ENCODE data around the gene VSTM4. TPM values are rescaled to one million over a fixed set of nuclear protein-coding genes. Genes with fewer than 3 reads are reported as not detected.

VSTM4 gene
- total and polyA plus RNA-seq, 2 experiments from 2014 or later = 0.21 to 0.66 TPM

- TF ChIP-seq, protein P1, sequence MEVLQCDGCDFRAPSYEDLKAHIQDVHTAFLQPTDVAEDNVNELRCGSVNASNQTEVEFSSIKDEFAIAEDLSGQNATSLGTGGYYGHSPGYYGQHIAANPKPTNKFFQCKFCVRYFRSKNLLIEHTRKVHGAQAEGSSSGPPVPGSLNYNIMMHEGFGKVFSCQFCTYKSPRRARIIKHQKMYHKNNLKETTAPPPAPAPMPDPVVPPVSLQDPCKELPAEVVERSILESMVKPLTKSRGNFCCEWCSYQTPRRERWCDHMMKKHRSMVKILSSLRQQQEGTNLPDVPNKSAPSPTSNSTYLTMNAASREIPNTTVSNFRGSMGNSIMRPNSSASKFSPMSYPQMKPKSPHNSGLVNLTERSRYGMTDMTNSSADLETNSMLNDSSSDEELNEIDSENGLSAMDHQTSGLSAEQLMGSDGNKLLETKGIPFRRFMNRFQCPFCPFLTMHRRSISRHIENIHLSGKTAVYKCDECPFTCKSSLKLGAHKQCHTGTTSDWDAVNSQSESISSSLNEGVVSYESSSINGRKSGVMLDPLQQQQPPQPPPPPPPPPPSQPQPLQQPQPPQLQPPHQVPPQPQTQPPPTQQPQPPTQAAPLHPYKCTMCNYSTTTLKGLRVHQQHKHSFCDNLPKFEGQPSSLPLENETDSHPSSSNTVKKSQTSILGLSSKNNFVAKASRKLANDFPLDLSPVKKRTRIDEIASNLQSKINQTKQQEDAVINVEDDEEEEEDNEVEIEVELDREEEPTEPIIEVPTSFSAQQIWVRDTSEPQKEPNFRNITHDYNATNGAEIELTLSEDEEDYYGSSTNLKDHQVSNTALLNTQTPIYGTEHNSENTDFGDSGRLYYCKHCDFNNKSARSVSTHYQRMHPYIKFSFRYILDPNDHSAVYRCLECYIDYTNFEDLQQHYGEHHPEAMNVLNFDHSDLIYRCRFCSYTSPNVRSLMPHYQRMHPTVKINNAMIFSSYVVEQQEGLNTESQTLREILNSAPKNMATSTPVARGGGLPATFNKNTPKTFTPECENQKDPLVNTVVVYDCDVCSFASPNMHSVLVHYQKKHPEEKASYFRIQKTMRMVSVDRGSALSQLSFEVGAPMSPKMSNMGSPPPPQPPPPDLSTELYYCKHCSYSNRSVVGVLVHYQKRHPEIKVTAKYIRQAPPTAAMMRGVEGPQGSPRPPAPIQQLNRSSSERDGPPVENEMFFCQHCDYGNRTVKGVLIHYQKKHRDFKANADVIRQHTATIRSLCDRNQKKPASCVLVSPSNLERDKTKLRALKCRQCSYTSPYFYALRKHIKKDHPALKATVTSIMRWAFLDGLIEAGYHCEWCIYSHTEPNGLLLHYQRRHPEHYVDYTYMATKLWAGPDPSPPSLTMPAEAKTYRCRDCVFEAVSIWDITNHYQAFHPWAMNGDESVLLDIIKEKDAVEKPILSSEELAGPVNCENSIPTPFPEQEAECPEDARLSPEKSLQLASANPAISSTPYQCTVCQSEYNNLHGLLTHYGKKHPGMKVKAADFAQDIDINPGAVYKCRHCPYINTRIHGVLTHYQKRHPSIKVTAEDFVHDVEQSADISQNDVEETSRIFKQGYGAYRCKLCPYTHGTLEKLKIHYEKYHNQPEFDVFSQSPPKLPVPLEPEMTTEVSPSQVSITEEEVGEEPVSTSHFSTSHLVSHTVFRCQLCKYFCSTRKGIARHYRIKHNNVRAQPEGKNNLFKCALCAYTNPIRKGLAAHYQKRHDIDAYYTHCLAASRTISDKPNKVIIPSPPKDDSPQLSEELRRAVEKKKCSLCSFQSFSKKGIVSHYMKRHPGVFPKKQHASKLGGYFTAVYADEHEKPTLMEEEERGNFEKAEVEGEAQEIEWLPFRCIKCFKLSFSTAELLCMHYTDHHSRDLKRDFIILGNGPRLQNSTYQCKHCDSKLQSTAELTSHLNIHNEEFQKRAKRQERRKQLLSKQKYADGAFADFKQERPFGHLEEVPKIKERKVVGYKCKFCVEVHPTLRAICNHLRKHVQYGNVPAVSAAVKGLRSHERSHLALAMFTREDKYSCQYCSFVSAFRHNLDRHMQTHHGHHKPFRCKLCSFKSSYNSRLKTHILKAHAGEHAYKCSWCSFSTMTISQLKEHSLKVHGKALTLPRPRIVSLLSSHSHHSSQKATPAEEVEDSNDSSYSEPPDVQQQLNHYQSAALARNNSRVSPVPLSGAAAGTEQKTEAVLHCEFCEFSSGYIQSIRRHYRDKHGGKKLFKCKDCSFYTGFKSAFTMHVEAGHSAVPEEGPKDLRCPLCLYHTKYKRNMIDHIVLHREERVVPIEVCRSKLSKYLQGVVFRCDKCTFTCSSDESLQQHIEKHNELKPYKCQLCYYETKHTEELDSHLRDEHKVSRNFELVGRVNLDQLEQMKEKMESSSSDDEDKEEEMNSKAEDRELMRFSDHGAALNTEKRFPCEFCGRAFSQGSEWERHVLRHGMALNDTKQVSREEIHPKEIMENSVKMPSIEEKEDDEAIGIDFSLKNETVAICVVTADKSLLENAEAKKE (CRISPR knock-in tag; IDR thresholded peaks at IDR 0.05) = no peak
- TF ChIP-seq EZH2phosphoT487 (IDR thresholded peaks at IDR 0.05; ENCODE audit: unreplicated experiment) = no peak
- TF ChIP-seq ZNF331 (CRISPR knock-in tag; IDR thresholded peaks at IDR 0.05; ENCODE audit: low read depth) = no peak
- TF ChIP-seq, protein P2, sequence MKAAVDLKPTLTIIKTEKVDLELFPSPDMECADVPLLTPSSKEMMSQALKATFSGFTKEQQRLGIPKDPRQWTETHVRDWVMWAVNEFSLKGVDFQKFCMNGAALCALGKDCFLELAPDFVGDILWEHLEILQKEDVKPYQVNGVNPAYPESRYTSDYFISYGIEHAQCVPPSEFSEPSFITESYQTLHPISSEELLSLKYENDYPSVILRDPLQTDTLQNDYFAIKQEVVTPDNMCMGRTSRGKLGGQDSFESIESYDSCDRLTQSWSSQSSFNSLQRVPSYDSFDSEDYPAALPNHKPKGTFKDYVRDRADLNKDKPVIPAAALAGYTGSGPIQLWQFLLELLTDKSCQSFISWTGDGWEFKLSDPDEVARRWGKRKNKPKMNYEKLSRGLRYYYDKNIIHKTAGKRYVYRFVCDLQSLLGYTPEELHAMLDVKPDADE (IDR thresholded peaks at IDR 0.05) = no peak
Measured at GRCh38 chr10:49141541-49142332, 26.4 kb upstream of the VSTM4 start (continued).

DNA sequence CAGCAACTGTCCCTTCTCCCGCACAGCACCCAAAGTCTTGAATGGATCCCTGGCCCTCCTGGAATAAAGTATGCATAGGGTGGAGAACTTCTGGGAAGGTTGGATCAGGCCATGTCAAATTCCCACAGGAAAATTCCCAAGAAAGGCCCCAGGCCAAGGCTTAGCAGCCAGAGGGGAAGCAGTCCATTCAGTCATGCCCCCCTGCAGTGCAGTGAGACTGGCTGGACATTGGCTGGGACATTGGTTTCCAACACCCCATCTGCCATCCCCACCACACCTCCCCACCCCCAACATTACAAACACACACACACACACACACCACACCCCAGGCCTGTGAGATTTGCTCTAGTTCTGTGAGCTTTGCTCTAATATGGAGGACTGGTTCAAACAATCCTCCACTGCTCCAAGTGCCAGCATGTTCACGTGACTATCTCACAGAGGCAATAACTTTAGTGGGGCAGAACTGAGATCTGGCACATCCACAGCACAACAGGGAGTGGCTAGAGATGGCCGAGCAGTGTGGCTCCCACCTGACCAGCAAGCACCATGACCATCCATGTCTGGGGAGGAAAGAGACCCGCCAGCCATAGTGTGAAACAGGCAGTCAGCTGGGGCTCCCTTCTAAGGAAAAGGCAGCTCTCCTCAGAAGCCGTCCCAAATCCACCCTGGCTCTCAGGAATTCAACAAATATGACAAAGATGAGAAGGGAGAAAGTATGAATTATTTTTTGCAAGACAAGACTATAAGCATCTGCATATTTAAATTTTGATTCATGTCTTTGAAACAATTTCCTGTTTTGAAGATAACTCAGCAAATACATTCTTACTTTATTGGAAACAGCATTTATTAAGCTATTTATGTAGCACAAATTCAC is 25.2 kb upstream of the VSTM4 start:
- H3K9me3 Mint-ChIP-seq = peaks cover 2% of the 10 kb centered on the region; the same call in 1 of the 3 replicates
- H3K27me3 Mint-ChIP-seq (ENCODE audit: insufficient read depth, low read depth, poor library complexity) = peaks cover 2% of the 10 kb centered on the region
- no peaks in the 10 kb centered on the region; the same call in 1 of the 2 replicates for H3K36me3 ChIP-seq (ENCODE audit: insufficient read depth)
- H3K4me1 Mint-ChIP-seq = peaks cover 27% of the 10 kb centered on the region
- no peak overlapping the region for H3K4me2 ChIP-seq
- peaks cover 11% of the 10 kb centered on the region for H3K4me1 ChIP-seq (ENCODE audit: insufficient read depth)
- ATAC-seq (no peak), DNase-seq (ENCODE audit: low spot score) (no peak)
- no peaks in the 10 kb centered on the region for H3K79me2 ChIP-seq (replicated peaks; ENCODE audit: insufficient read depth)
- H3K36me3 Mint-ChIP-seq (ENCODE audit: low read depth) = peaks cover 2% of the 10 kb centered on the region; the same call in 2 of the 3 replicates
- H3K4me3 Mint-ChIP-seq = no peak overlapping the region
- no peak overlapping the region for H2AFZ ChIP-seq
- no peak overlapping the region for H3K27ac ChIP-seq (ENCODE audit: low read depth)
- no peaks in the 10 kb centered on the region for H3F3A ChIP-seq (replicated peaks; ENCODE audit: low read depth)
- no peaks in the 10 kb centered on the region for H4K20me1 ChIP-seq (replicated peaks; ENCODE audit: insufficient read depth)
- no peak overlapping the region for H3K27ac Mint-ChIP-seq
- H3K4me3 ChIP-seq = no peak overlapping the region
- H3K9me2 ChIP-seq (ENCODE audit: insufficient read depth) = peaks cover 4% of the 10 kb centered on the region; the same call in 1 of the 2 replicates
- H3K27me3 ChIP-seq (ENCODE audit: insufficient read depth) = no peaks in the 10 kb centered on the region
- TF ChIP-seq EZH2phosphoT487 (IDR thresholded peaks at IDR 0.05; ENCODE audit: unreplicated experiment) (no peak), CTCF (conservative IDR thresholded peaks at IDR 0.05; ENCODE audit: low read depth in 2 of 2) (no peak), POLR2AphosphoS5 (IDR thresholded peaks at IDR 0.05; ENCODE audit: low read depth) (no peak), ZNF331 (CRISPR knock-in tag; IDR thresholded peaks at IDR 0.05; ENCODE audit: low read depth) (no peak), EZH2 (IDR thresholded peaks at IDR 0.05; ENCODE audit: low read depth, unreplicated experiment) (no peak), STAT1 (IDR thresholded peaks at IDR 0.05; ENCODE audit: unreplicated experiment) (no peak), ZNF114 (CRISPR knock-in tag; IDR thresholded peaks at IDR 0.05) (no peak), JUNB (IDR thresholded peaks at IDR 0.05; ENCODE audit: unreplicated experiment) (no peak), CREB1 (CRISPR knock-in tag; IDR thresholded peaks at IDR 0.05; ENCODE audit: low read depth) (no peak)
- TF ChIP-seq, protein P2 (IDR thresholded peaks at IDR 0.05) = no peak

Measured in GM23338 (cell line).